Heart left ventricle (tissue), 16 donors: ENCODE measurements around the gene SH2D7. TPM values are rescaled to one million over a fixed set of nuclear protein-coding genes. Genes with fewer than 3 reads are reported as not detected.

Experiments used
- ATAC-seq, 4 donors: fragments of 200-7000 bp; cut with Tn5 transposase; one replicate each; pipeline ENCODE4 v1.9.1; 2020 to 2022; ENCODE audit warnings: moderate library complexity in 4 of 4, mild to moderate bottlenecking in 3 of 4, moderate number of reproducible peaks in 1 of 4
- DNase-seq, 5 donors: peaks; one replicate each; pipeline ENCODE4 v3.0.0-alpha.2; 2020
- H3K27ac ChIP-seq, 12 donors: fragments of 200-600 bp; sonication (generic) in 4 of 12; one replicate each; pipeline versions ENCODE4 v1.5.0 to v1.8.0; 2016 to 2022; ENCODE audit warnings: mild to moderate bottlenecking in 2 of 12
- H3K27me3 ChIP-seq, 9 donors: fragments of 200-600 bp; sonication (generic) in 2 of 9; one replicate each; pipeline versions ENCODE4 v1.5.1 to v1.8.0; 2016 to 2022; ENCODE audit warnings: mild to moderate bottlenecking in 3 of 9
- H3K36me3 ChIP-seq, 9 donors: fragments of 200-600 bp; sonication (generic) in 2 of 9; one replicate each; pipeline versions ENCODE4 v1.5.0 to v1.8.0; 2018 to 2022; ENCODE audit warnings: mild to moderate bottlenecking in 2 of 9
- H3K4me1 ChIP-seq, 12 donors: fragments of 200-600 bp; sonication (generic) in 4 of 12; one replicate each; pipeline versions ENCODE4 v1.5.0 to v1.8.0; 2016 to 2022; ENCODE audit warnings: mild to moderate bottlenecking in 3 of 12
- H3K4me3 ChIP-seq, 12 donors: fragments of 200-600 bp; sonication (generic) in 4 of 12; one replicate each; pipeline versions ENCODE4 v1.5.0 to v1.8.0; 2017 to 2022; ENCODE audit warnings: mild to moderate bottlenecking in 9 of 12, moderate library complexity in 4 of 12
- H3K9me3 ChIP-seq, 12 donors: fragments of 200-600 bp; sonication (generic) in 4 of 12; one replicate each; pipeline versions ENCODE4 v1.5.0 to v1.8.0; 2016 to 2022; ENCODE audit warnings: mild to moderate bottlenecking in 1 of 12
- POLR2A ChIP-seq, 2 donors: fragments of 450-650 bp; IDR thresholded peaks; one replicate each; pipeline ENCODE4 v1.6.1; 2017; ENCODE audit warnings: antibody characterized with exemption in 2 of 2, mild to moderate bottlenecking in 2 of 2, moderate library complexity in 2 of 2
- WGBS, 4 donors: extraction: QIAGEN DNeasy Blood & Tissue Kit in 2 of 4; methylation state at CpG; one replicate each; pipeline versions ENCODE4 v1.1.5 to v1.1.7; 2013 to 2018; 5-methylcytosine and 5-hydroxymethylcytosine counted together
- intact Hi-C, 10 donors: fragments of 100-400 bp; cut with DNase I; formaldehyde crosslinking; loops; one replicate each; pipeline versions ENCODE4 v1.11.1 to v1.14.2; 2022
- polyA plus RNA-seq, 2 donors: library from polyadenylated mRNA; stranded (reverse); fragments of 200-250 nt; gene quantifications; one replicate each; pipeline ENCODE4 v1.2.3, GENCODE V29; 2013
- total RNA-seq, 9 donors: library from RNA; depleted of rRNA in 2 of 9; stranded (reverse); fragments of >200 nt in 2 of 9; fragmentation: NEBNext Ultra II Directional in 3 of 9; extraction: Animal tissue kit (Norgen Biotek cat#: 25700) in 3 of 9; gene quantifications; one replicate each; pipeline versions ENCODE4 v1.1.0 to v1.2.4, GENCODE V29; 2016 to 2023
- TF ChIP-seq, protein P1 (sequence below), 12 donors: fragments of 200-600 bp; sonication (generic) in 4 of 12; IDR thresholded peaks; one replicate each; pipeline versions ENCODE4 v1.5.0 to v1.8.0; 2018 to 2022; ENCODE audit warnings: antibody characterized with exemption in 12 of 12, mild to moderate bottlenecking in 5 of 12
- donor health status: ischemic (EF 13 %, LVEDD 7.1; RV severe dilation, severe dysfunction).
- donor health status: healthy with polysubstance abuse.
- donor health status: DM: no; HTN: yes; CAD: no.
- donor health status: DM: no; HTN: no; CAD: no.
- donor health status: ischemic (EF 25% LVEDD 6.9; RV normal size, moderate dysfunction).
- donor health status: ischemic (EF 25% LVEDD 5.7; RV mildly dilated, moderate dysfunction).
- donor health status: healthy.
- donor health status: DM: yes; HTN: yes; CAD: no.
- donor health status: ischemic (EF 35%, LVEDD 5.7; RV mildly dilated, moderate dysfunction).
- donor health status: nonischemic (EF 11% LVEDD 7.7; RV severe dilation, severe dysfunction).
- donor health status: DM: yes; HTN: yes; CAD: no.
- donor health status: PGD.
- donor health status: ischemic (EF 29% LVEDD 5.4; RV normal size, mild dysfunction).
- donor health status: nonischemic (EF 23%, LVEDD 6.1; RV moderate dilation, normal function).

The SH2D7 gene
- total and polyA plus RNA-seq, 11 donors: not detected

GRCh38 chr15:78049691-78050440, 42.5 kb upstream of the SH2D7 start:
- H3K36me3 ChIP-seq: peaks cover 0 to 31% (median 15%) of the 10 kb centered on the region in 9 donors
- WGBS, 4 donors: 51 to 65% (median 58%) methylated on average over 7 of the region's 7 CpGs
- DNase-seq (peak in 1 of 5 donors; percentile 41), ATAC-seq (peak in 3 of 4 donors; percentile 41 to 46 (median 41))
- H3K4me3 ChIP-seq: no peak overlapping the region
- peaks cover 15 to 98% (median 62%) of the 10 kb centered on the region in 12 donors for H3K4me1 ChIP-seq
- H3K9me3 ChIP-seq: no peaks in the 10 kb centered on the region
- TF ChIP-seq, protein P1, sequence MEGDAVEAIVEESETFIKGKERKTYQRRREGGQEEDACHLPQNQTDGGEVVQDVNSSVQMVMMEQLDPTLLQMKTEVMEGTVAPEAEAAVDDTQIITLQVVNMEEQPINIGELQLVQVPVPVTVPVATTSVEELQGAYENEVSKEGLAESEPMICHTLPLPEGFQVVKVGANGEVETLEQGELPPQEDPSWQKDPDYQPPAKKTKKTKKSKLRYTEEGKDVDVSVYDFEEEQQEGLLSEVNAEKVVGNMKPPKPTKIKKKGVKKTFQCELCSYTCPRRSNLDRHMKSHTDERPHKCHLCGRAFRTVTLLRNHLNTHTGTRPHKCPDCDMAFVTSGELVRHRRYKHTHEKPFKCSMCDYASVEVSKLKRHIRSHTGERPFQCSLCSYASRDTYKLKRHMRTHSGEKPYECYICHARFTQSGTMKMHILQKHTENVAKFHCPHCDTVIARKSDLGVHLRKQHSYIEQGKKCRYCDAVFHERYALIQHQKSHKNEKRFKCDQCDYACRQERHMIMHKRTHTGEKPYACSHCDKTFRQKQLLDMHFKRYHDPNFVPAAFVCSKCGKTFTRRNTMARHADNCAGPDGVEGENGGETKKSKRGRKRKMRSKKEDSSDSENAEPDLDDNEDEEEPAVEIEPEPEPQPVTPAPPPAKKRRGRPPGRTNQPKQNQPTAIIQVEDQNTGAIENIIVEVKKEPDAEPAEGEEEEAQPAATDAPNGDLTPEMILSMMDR (IDR thresholded peaks at IDR 0.05): no peak
- no peak for TF ChIP-seq POLR2A (IDR thresholded peaks at IDR 0.05)
- no peaks in the 10 kb centered on the region for H3K27me3 ChIP-seq
- peak overlapping the region in 10 of 12 donors; percentile 19 to 92 (median 59) for H3K27ac ChIP-seq
- intact Hi-C loops: loop anchor here in 1 of 10 donors (2.0 kb wide), 1 partner anchor 19 kb away; no protein-coding TSS in a partner anchor

GRCh38 chr15:78050441-78050809, 41.9 kb upstream of the SH2D7 start:
- Histone ChIP-seq H3K9me3 (no peaks in the 10 kb centered on the region), H3K4me1 (peaks cover 15 to 98% (median 66%) of the 10 kb centered on the region in 12 donors), H3K36me3 (peaks cover 0 to 27% (median 11%) of the 10 kb centered on the region in 9 donors), H3K27ac (peak overlapping the region in 9 of 12 donors; percentile 3 to 92 (median 22)), H3K27me3 (no peaks in the 10 kb centered on the region), H3K4me3 (no peak overlapping the region)
- DNase-seq (no peak), ATAC-seq (no peak)
- WGBS, 4 donors: 35 to 72% (median 55%) methylated on average over 1 of the region's 1 CpG
- intact Hi-C loops: loop anchor here in 1 of 10 donors (2.0 kb wide), 1 partner anchor 18 kb away; no protein-coding TSS in a partner anchor
- TF ChIP-seq, protein P1 (IDR thresholded peaks at IDR 0.05): no peak
- no peak for TF ChIP-seq POLR2A (IDR thresholded peaks at IDR 0.05)

DNA sequence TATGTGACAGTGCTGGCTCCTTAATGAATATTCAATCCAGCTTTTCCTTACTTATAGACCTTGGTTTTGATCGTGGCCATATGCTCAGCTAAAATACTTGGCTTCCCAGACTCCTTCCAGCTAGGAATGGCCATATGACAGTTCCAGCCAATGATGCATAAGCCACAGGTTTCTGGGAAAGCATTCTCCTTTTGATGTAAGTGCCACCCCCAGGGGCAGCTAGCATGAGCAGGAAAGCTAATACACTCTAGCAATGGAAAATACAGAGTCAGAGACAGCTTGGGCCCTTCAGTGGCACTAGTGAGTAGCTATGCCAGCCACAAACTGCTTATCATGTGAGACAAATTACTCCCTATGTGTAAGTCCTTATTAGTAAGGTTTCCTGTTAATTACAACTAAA, 41.5 kb upstream of the SH2D7 start:
- intact Hi-C loops: loop anchor here in 1 of 10 donors (2.0 kb wide), 1 partner anchor 18 kb away; no protein-coding TSS in a partner anchor
- Histone ChIP-seq H3K36me3 (peaks cover 0 to 27% (median 11%) of the 10 kb centered on the region in 9 donors), H3K4me3 (no peak overlapping the region), H3K27ac (peak overlapping the region in 7 of 12 donors; percentile 5 to 92 (median 15)), H3K27me3 (no peaks in the 10 kb centered on the region), H3K4me1 (peaks cover 15 to 99% (median 70%) of the 10 kb centered on the region in 12 donors), H3K9me3 (no peaks in the 10 kb centered on the region)
- TF ChIP-seq POLR2A (IDR thresholded peaks at IDR 0.05): no peak
- TF ChIP-seq, protein P1 (IDR thresholded peaks at IDR 0.05): no peak
- WGBS, 4 donors: 54 to 78% (median 63%) methylated on average over 1 of the region's 1 CpG
- DNase-seq (no peak), ATAC-seq (peak in 2 of 4 donors; percentile 29 to 33)

DNA sequence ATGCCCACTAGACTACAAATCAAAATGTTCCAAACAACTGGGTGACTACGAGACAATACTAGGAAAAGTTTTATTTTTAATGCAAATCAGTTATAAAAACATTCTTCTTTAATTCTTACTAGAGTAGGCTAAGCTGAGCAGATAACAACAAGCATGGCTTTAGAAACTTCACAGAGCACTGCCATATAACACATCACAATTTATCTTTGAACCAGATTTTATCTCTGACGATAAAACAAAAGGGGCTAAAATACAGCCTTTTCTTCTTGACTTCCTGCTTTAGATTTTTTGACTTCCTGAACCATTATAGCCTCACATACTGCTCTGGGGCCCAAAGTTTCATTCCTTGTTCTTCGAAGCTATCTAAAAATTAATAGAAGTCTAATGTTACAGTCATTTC, 40.8 kb upstream of the SH2D7 start:
- no peaks in the 10 kb centered on the region for H3K9me3 ChIP-seq
- TF ChIP-seq, protein P1 (IDR thresholded peaks at IDR 0.05): no peak
- no peak for TF ChIP-seq POLR2A (IDR thresholded peaks at IDR 0.05)
- DNase-seq: no peak
- no peak for ATAC-seq
- H3K27me3 ChIP-seq: no peaks in the 10 kb centered on the region
- H3K27ac ChIP-seq: peak overlapping the region in 7 of 12 donors; percentile 0 to 92 (median 23)
- H3K4me3 ChIP-seq: no peak overlapping the region
- intact Hi-C loops: loop anchor here in 1 of 10 donors (2.0 kb wide), 1 partner anchor 17 kb away; no protein-coding TSS in a partner anchor
- peaks cover 0 to 27% (median 11%) of the 10 kb centered on the region in 9 donors for H3K36me3 ChIP-seq
- peaks cover 22 to 99% (median 76%) of the 10 kb centered on the region in 12 donors for H3K4me1 ChIP-seq
- 61 to 69% (median 64%) methylated on average over 3 of the region's 3 CpGs for WGBS, 4 donors
